Body of pancreas (tissue), 4 donors: ENCODE measurements around the gene PARP4.

Experiments
- CTCF ChIP-seq, 7 experiments: fragments of 450-650 bp in 4 of 7; fragments of 200-600 bp in 3 of 7; sonication (generic) in 3 of 7; IDR thresholded peaks; one replicate each; pipeline ENCODE4 v1.5.1; 2016 to 2019; ENCODE audit warnings: antibody characterized with exemption in 7 of 7
- POLR2A ChIP-seq, 3 donors: fragments of 450-650 bp; IDR thresholded peaks; one replicate each; pipeline ENCODE4 v1.6.1; 2016; ENCODE audit warnings: antibody characterized with exemption in 3 of 3, mild to moderate bottlenecking in 2 of 3

- TF ChIP-seq CTCF (IDR thresholded peaks at IDR 0.05) (no peak), POLR2A (IDR thresholded peaks at IDR 0.05) (no peak)
Measured at GRCh38 chr13:24502533-24503378, 9.8 kb downstream of the PARP4 start.
